Measurements from ENCODE around the gene LGALS9.
A peak's percentile ranks its signal among the peaks of the same experiment; 100 is the strongest.
"Not testable (repeated sequence)": the region's sequence is repeated elsewhere in the genome, so short reads cannot be mapped to it uniquely, and the experiment has no call there.

The LGALS9 gene

DNA sequence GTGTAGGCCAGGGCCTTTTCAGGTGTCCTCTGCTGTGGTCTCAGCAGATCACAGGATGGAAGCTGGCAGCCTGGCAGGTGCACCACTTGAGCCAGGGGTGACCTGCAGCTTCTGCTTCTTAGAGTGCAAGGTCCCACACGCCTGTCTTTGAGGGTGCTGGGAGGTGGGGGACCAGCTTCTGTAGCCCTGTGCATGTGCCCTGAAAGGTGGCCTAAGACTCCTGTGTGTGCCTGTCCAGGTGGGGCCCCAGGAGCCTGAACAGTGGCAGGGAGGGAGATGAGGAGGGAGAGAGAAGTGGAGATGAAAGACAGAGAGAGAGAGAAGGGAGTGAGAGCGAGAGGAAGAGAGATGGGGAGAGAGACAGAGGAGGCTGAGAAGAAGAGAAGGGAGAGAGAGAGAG, 46.2 kb downstream of the LGALS9 start:
- H3K36me3 ChIP-seq (ENCODE audit: control insufficient read depth in 2 of 2, insufficient read depth in 1 of 2, low read length in 2 of 2): no peaks in the 10 kb centered on the region
- TF ChIP-seq GLIS1 (tag by site-specific recombination; IDR thresholded peaks at IDR 0.05) (no peak), ZBTB48 (tag by site-specific recombination; IDR thresholded peaks at IDR 0.05) (no peak), ZNF777 (tag by site-specific recombination; IDR thresholded peaks at IDR 0.05; ENCODE audit: borderline replicate concordance) (no peak), TRIM28 (IDR thresholded peaks at IDR 0.05; ENCODE audit: borderline replicate concordance, low read length) (no peak), BCL11A (tag by site-specific recombination; IDR thresholded peaks at IDR 0.05; ENCODE audit: low read depth) (no peak), ZBTB7A (tag by site-specific recombination; IDR thresholded peaks at IDR 0.05; ENCODE audit: low read depth) (no peak), GLI4 (tag by site-specific recombination; IDR thresholded peaks at IDR 0.05) (no peak), ZNF707 (tag by site-specific recombination; IDR thresholded peaks at IDR 0.05) (no peak), ZNF223 (tag by site-specific recombination; IDR thresholded peaks at IDR 0.05) (no peak)
- TF ChIP-seq, protein P1, sequence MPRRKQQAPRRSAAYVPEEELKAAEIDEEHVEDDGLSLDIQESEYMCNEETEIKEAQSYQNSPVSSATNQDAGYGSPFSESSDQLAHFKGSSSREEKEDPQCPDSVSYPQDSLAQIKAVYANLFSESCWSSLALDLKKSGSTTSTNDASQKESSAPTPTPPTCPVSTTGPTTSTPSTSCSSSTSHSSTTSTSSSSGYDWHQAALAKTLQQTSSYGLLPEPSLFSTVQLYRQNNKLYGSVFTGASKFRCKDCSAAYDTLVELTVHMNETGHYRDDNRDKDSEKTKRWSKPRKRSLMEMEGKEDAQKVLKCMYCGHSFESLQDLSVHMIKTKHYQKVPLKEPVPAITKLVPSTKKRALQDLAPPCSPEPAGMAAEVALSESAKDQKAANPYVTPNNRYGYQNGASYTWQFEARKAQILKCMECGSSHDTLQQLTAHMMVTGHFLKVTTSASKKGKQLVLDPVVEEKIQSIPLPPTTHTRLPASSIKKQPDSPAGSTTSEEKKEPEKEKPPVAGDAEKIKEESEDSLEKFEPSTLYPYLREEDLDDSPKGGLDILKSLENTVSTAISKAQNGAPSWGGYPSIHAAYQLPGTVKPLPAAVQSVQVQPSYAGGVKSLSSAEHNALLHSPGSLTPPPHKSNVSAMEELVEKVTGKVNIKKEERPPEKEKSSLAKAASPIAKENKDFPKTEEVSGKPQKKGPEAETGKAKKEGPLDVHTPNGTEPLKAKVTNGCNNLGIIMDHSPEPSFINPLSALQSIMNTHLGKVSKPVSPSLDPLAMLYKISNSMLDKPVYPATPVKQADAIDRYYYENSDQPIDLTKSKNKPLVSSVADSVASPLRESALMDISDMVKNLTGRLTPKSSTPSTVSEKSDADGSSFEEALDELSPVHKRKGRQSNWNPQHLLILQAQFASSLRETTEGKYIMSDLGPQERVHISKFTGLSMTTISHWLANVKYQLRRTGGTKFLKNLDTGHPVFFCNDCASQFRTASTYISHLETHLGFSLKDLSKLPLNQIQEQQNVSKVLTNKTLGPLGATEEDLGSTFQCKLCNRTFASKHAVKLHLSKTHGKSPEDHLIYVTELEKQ (tag by site-specific recombination; IDR thresholded peaks at IDR 0.05; ENCODE audit: borderline replicate concordance): no peak
- TF ChIP-seq, protein P2, sequence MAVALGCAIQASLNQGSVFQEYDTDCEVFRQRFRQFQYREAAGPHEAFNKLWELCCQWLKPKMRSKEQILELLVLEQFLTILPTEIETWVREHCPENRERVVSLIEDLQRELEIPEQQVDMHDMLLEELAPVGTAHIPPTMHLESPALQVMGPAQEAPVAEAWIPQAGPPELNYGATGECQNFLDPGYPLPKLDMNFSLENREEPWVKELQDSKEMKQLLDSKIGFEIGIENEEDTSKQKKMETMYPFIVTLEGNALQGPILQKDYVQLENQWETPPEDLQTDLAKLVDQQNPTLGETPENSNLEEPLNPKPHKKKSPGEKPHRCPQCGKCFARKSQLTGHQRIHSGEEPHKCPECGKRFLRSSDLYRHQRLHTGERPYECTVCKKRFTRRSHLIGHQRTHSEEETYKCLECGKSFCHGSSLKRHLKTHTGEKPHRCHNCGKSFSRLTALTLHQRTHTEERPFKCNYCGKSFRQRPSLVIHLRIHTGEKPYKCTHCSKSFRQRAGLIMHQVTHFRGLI (tag by site-specific recombination; IDR thresholded peaks at IDR 0.05): no peak
- TF ChIP-seq, protein P3, sequence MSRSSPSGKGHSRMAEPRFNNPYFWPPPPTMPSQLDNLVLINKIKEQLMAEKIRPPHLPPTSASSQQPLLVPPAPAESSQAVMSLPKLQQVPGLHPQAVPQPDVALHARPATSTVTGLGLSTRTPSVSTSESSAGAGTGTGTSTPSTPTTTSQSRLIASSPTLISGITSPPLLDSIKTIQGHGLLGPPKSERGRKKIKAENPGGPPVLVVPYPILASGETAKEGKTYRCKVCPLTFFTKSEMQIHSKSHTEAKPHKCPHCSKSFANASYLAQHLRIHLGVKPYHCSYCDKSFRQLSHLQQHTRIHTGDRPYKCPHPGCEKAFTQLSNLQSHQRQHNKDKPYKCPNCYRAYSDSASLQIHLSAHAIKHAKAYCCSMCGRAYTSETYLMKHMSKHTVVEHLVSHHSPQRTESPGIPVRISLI (tag by site-specific recombination; IDR thresholded peaks at IDR 0.05): no peak
- H3K27ac ChIP-seq (ENCODE audit: extremely low read depth, low read depth, low read length): no peak overlapping the region
- no peak overlapping the region for H3K4me3 ChIP-seq (ENCODE audit: low read depth, low read length)
- ChIA-PET POLR2A (no interaction called here), CTCF (interaction anchor here (1.6 to 3.5 kb wide), 2 partner anchors 22 to 440 kb away, joined by 3 to 22 read pairs; no protein-coding TSS in a partner anchor)
- no peaks in the 10 kb centered on the region for H3K4me1 ChIP-seq (ENCODE audit: control insufficient read depth, insufficient read depth, low read length)
- H3K9me3 ChIP-seq (ENCODE audit: control insufficient read depth, insufficient read depth, low read depth, low read length): no peaks in the 10 kb centered on the region

DNA sequence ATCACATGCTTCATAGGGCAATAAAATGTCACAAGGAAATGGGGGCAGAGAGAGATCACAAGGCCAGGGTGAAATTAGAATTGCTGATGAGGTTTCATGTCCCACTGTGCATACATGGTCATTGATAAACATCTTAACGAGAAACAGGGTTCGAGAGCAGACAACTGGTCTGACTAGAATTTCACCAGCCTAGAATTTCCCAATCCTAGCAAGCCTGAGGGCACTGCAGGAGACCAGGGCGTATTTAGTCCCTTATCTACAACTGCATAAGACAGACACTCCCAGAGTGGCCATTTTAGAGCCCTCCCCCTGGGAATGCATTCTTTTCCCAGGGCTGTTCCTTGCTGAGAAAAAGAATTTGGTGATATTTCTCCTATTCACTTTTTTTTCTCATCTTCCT, 55.3 kb downstream of the LGALS9 start:
- H3K4me3 ChIP-seq (ENCODE audit: low read depth, low read length); H3K27ac ChIP-seq (ENCODE audit: extremely low read depth, low read depth, low read length); H3K9me3 ChIP-seq (ENCODE audit: control insufficient read depth, insufficient read depth, low read depth, low read length); POLR2A ChIA-PET; H3K36me3 ChIP-seq (ENCODE audit: control insufficient read depth in 2 of 2, insufficient read depth in 1 of 2, low read length in 2 of 2): not testable (repeated sequence)
- TF ChIP-seq SETDB1 (IDR thresholded peaks at IDR 0.05; ENCODE audit: insufficient read length, low read length) (peak; percentile 80), TRIM28 (IDR thresholded peaks at IDR 0.05; ENCODE audit: borderline replicate concordance, low read length) (peak; percentile 53; the same call in 1 of the 2 replicates), ZNF626 (tag by site-specific recombination; IDR thresholded peaks at IDR 0.05) (0 out of 2 replicates have a peak, but pooled peaks have one; percentile 30)
- H3K4me1 ChIP-seq (ENCODE audit: control insufficient read depth, insufficient read depth, low read length): peaks cover 19% of the 10 kb centered on the region
- CTCF ChIA-PET: interaction anchor here (0.6 to 1.6 kb wide), 2 partner anchors 32 to 75 kb away, joined by 4 to 10 read pairs; no protein-coding TSS in a partner anchor

DNA sequence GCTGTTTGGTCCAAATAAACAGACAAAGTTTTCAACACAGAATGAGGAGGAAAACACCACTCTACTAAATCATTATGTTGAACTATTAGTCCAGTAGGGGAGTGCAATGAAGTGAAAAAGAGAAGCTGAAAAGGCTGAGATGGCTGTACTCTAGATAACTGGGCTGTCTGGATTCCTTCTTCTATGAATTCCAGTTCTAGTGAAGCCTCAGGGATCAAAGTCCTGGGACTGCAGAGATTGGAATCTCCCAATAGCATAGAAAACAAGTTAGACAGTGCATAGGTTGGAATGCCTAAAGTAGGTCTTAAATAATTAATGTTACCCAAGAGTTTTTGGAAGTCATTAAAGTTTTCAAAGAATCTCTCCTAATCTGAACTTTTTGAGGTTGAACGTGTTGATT, 59.9 kb downstream of the LGALS9 start:
- CTCF ChIA-PET: interaction anchor here (1.3 kb wide), 1 partner anchor 36 kb away, joined by 4 read pairs; no protein-coding TSS in a partner anchor
- H3K27ac ChIP-seq (ENCODE audit: extremely low read depth, low read depth, low read length): no peak overlapping the region
- no peak overlapping the region for H3K4me3 ChIP-seq (ENCODE audit: low read depth, low read length)
- H3K36me3 ChIP-seq (ENCODE audit: control insufficient read depth in 2 of 2, insufficient read depth in 1 of 2, low read length in 2 of 2): no peaks in the 10 kb centered on the region
- POLR2A ChIA-PET: no interaction called here
- H3K4me1 ChIP-seq (ENCODE audit: control insufficient read depth, insufficient read depth, low read length): peaks cover 35% of the 10 kb centered on the region
- H3K9me3 ChIP-seq (ENCODE audit: control insufficient read depth, insufficient read depth, low read depth, low read length): no peaks in the 10 kb centered on the region
- TF ChIP-seq ZNF132 (tag by site-specific recombination; IDR thresholded peaks at IDR 0.05; ENCODE audit: borderline replicate concordance) (no peak), ZNF433 (tag by site-specific recombination; IDR thresholded peaks at IDR 0.05; ENCODE audit: low read depth) (no peak), ZNF623 (tag by site-specific recombination; IDR thresholded peaks at IDR 0.05) (no peak)
- TF ChIP-seq, protein P4, sequence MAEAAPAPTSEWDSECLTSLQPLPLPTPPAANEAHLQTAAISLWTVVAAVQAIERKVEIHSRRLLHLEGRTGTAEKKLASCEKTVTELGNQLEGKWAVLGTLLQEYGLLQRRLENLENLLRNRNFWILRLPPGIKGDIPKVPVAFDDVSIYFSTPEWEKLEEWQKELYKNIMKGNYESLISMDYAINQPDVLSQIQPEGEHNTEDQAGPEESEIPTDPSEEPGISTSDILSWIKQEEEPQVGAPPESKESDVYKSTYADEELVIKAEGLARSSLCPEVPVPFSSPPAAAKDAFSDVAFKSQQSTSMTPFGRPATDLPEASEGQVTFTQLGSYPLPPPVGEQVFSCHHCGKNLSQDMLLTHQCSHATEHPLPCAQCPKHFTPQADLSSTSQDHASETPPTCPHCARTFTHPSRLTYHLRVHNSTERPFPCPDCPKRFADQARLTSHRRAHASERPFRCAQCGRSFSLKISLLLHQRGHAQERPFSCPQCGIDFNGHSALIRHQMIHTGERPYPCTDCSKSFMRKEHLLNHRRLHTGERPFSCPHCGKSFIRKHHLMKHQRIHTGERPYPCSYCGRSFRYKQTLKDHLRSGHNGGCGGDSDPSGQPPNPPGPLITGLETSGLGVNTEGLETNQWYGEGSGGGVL (tag by site-specific recombination; IDR thresholded peaks at IDR 0.05): no peak
- TF ChIP-seq, protein P5, sequence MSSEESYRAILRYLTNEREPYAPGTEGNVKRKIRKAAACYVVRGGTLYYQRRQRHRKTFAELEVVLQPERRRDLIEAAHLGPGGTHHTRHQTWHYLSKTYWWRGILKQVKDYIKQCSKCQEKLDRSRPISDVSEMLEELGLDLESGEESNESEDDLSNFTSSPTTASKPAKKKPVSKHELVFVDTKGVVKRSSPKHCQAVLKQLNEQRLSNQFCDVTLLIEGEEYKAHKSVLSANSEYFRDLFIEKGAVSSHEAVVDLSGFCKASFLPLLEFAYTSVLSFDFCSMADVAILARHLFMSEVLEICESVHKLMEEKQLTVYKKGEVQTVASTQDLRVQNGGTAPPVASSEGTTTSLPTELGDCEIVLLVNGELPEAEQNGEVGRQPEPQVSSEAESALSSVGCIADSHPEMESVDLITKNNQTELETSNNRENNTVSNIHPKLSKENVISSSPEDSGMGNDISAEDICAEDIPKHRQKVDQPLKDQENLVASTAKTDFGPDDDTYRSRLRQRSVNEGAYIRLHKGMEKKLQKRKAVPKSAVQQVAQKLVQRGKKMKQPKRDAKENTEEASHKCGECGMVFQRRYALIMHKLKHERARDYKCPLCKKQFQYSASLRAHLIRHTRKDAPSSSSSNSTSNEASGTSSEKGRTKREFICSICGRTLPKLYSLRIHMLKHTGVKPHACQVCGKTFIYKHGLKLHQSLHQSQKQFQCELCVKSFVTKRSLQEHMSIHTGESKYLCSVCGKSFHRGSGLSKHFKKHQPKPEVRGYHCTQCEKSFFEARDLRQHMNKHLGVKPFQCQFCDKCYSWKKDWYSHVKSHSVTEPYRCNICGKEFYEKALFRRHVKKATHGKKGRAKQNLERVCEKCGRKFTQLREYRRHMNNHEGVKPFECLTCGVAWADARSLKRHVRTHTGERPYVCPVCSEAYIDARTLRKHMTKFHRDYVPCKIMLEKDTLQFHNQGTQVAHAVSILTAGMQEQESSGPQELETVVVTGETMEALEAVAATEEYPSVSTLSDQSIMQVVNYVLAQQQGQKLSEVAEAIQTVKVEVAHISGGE (tag by site-specific recombination; conservative IDR thresholded peaks at IDR 0.05; ENCODE audit: low read depth): no peak

Data from HEK293 (cell line).